Measurements from ENCODE around the gene DAP.

- no peak for TF ChIP-seq NBN (conservative IDR thresholded peaks at IDR 0.05)
- no peak for TF ChIP-seq RAD21 (CRISPR knock-in tag; IDR thresholded peaks at IDR 0.05)
- no peak for TF ChIP-seq RERE (CRISPR knock-in tag; IDR thresholded peaks at IDR 0.05; ENCODE audit: low read depth)
- TF ChIP-seq ZNF232 (CRISPR knock-in tag; IDR thresholded peaks at IDR 0.05; ENCODE audit: borderline replicate concordance): no peak
- no peak for TF ChIP-seq SP1 (IDR thresholded peaks at IDR 0.05)
- TF ChIP-seq SP1 (CRISPR knock-in tag; IDR thresholded peaks at IDR 0.05): no peak
Observed at GRCh38 chr5:10729320-10730042, 31.6 kb downstream of the DAP start.

Data from HepG2 (cell line).